B cell (primary cell): ENCODE results near the gene MXRA5. TPM values are rescaled to one million over a fixed set of nuclear protein-coding genes. Genes with fewer than 3 reads are reported as not detected.
"Not testable (repeated sequence)": the region's sequence is repeated elsewhere in the genome, so short reads cannot be mapped to it uniquely, and the experiment has no call there.

ENCODE experiments used
- ATAC-seq: fragments of 200-7000 bp; cut with Tn5 transposase; one replicate; pipeline ENCODE4 v1.10.0; 2021; ENCODE audit warnings: low read depth, mild to moderate bottlenecking, moderate number of reproducible peaks, moderate library complexity
- CTCF ChIA-PET: fragments of 350-600 bp; sonication (Branson Sonifier 250); formaldehyde crosslinking; loops from one replicate; lab custom pipeline; 2021; ENCODE audit warnings: antibody characterized with exemption, inconsistent platforms; lab: Charles Lee
- POLR2A ChIA-PET: fragments of 350-600 bp; sonication (Branson Sonifier 250); formaldehyde crosslinking; loops from one replicate; lab custom pipeline; 2021; ENCODE audit warnings: antibody characterized with exemption; lab: Charles Lee
- DNase-seq: peaks from one replicate; pipeline ENCODE4 v3.0.0; 2013
- H2AFZ ChIP-seq: 2 replicates; pipeline ENCODE4 v1.6.1; 2012; ENCODE audit warnings: mild to moderate bottlenecking, low read depth, low read length; ENCODE audit not compliant: insufficient read depth, poor library complexity, severe bottlenecking
- H3K27ac ChIP-seq, 2 donors: 1 replicate in 1 of 2; 2 replicates in 1 of 2; pipeline ENCODE4 v1.5.1; 2012 to 2013; ENCODE audit warnings: low read length in 2 of 2, mild to moderate bottlenecking in 2 of 2, moderate library complexity in 1 of 2
- H3K27me3 ChIP-seq, 4 experiments: fragments of 200-600 bp in 1 of 4; sonication (generic) in 1 of 4; replicated peaks in 1 of 4; 1 replicate in 2 of 4; 2 replicates in 2 of 4; pipeline versions ENCODE4 v1.6.1 to v1.7.0; 2013 to 2016; ENCODE audit warnings: low read length in 3 of 4, mild to moderate bottlenecking in 2 of 4, mixed read lengths in 1 of 4, moderate library complexity in 1 of 4; ENCODE audit not compliant: insufficient read depth in 4 of 4, control insufficient read depth in 3 of 4; ENCODE audit errors: control extremely low read depth in 1 of 4
- H3K36me3 ChIP-seq, 2 experiments: replicated peaks in 1 of 2; 1 replicate in 1 of 2; 2 replicates in 1 of 2; pipeline versions ENCODE4 v1.6.1 to v1.7.1; 2013; ENCODE audit warnings: low read length in 1 of 2; ENCODE audit not compliant: insufficient read depth in 2 of 2, control insufficient read depth in 1 of 2; ENCODE audit errors: control extremely low read depth in 1 of 2, extremely low read depth in 1 of 2
- H3K4me1 ChIP-seq, 2 donors: fragments of 200-600 bp in 1 of 2; sonication (generic) in 1 of 2; 1 replicate in 1 of 2; 2 replicates in 1 of 2; pipeline versions ENCODE4 v1.5.1 to v1.6.1; 2013 to 2017; ENCODE audit warnings: low read length in 2 of 2; ENCODE audit not compliant: control insufficient read depth in 2 of 2, insufficient read depth in 2 of 2
- H3K4me2 ChIP-seq: replicated peaks from 2 replicates; pipeline ENCODE3; 2012; ENCODE audit warnings: mild to moderate bottlenecking, low read depth, low read length; ENCODE audit not compliant: poor library complexity, severe bottlenecking
- H3K4me3 ChIP-seq, 5 experiments: fragments of 200-600 bp in 1 of 5; sonication (generic) in 1 of 5; 1 replicate in 3 of 5; 2 replicates in 2 of 5; pipeline versions ENCODE4 v1.5.1 to v1.7.0; 2011 to 2016; ENCODE audit warnings: low read length in 4 of 5, mild to moderate bottlenecking in 4 of 5, low read depth in 2 of 5, control low read depth in 1 of 5, moderate library complexity in 1 of 5; ENCODE audit not compliant: insufficient read depth in 1 of 5; ENCODE audit errors: control extremely low read depth in 1 of 5, extremely low read depth in 1 of 5
- H3K79me2 ChIP-seq: fragments of 200-600 bp; sonication (generic); one replicate; pipeline ENCODE4 v1.6.0; 2016; ENCODE audit warnings: low read length; ENCODE audit not compliant: control insufficient read depth, insufficient read depth
- H3K9ac ChIP-seq: fragments of 200-600 bp; sonication (generic); 2 replicates; pipeline ENCODE4 v1.6.1; 2017; ENCODE audit warnings: mild to moderate bottlenecking, low read length, moderate library complexity
- H3K9me3 ChIP-seq, 3 donors: one replicate each; pipeline versions ENCODE4 v1.6.1 to v1.7.1; 2013; ENCODE audit warnings: low read length in 2 of 3; ENCODE audit not compliant: control insufficient read depth in 2 of 3, insufficient read depth in 1 of 3; ENCODE audit errors: control extremely low read depth in 1 of 3
- H4K20me1 ChIP-seq: 2 replicates; pipeline ENCODE4 v1.6.0; 2012; ENCODE audit warnings: mild to moderate bottlenecking, low read length; ENCODE audit not compliant: insufficient read depth, control insufficient read depth, poor library complexity, severe bottlenecking
- H3K27ac Mint-ChIP-seq: one replicate; pipeline ENCODE4 v1.8.0; 2021; ENCODE audit warnings: mixed read lengths
- H3K27me3 Mint-ChIP-seq: one replicate; pipeline ENCODE4 v1.8.0; 2021; ENCODE audit warnings: mixed read lengths
- H3K4me1 Mint-ChIP-seq: one replicate; pipeline ENCODE4 v1.8.0; 2021; ENCODE audit warnings: mixed read lengths
- H3K4me3 Mint-ChIP-seq: one replicate; pipeline ENCODE4 v1.8.0; 2021; ENCODE audit warnings: mixed read lengths
- H3K9me3 Mint-ChIP-seq: one replicate; pipeline ENCODE4 v1.8.0; 2022; ENCODE audit warnings: mixed read lengths; ENCODE audit not compliant: insufficient read depth
- EZH2 ChIP-seq: IDR thresholded peaks from 2 replicates; pipeline ENCODE4 v1.6.1; 2012; ENCODE audit warnings: borderline replicate concordance, low read depth, mild to moderate bottlenecking, moderate library complexity, low read length; ENCODE audit not compliant: insufficient read depth, poor library complexity, severe bottlenecking
- WGBS: methylation state at CpG from one replicate; pipeline ENCODE4 v1.1.5; 2013; ENCODE audit warnings: missing lambda C conversion rate; ENCODE audit not compliant: insufficient coverage; 5-methylcytosine and 5-hydroxymethylcytosine counted together
- intact Hi-C: fragments of 100-400 bp; cut with micrococcal nuclease; formaldehyde crosslinking; loops from one replicate; pipeline ENCODE4 v1.10.0; 2022
- polyA plus RNA-seq: library from polyadenylated mRNA; depleted of rRNA; stranded (reverse); fragments of >200 nt; gene quantifications from 2 replicates; pipeline ENCODE4 v1.2.3, GENCODE V29; 2012
- total RNA-seq, 2 donors: library from RNA; stranded (reverse); fragments of 120-200 nt in 1 of 2; gene quantifications; 1 replicate in 1 of 2; 2 replicates in 1 of 2; pipeline versions ENCODE4 v1.2.3 to v1.2.4, GENCODE V29; 2013 to 2022
- TF ChIP-seq, protein P1 (sequence below): fragments of 200-600 bp; IDR thresholded peaks from one replicate; pipeline ENCODE4 v1.8.0; 2022; ENCODE audit warnings: antibody characterized with exemption, mild to moderate bottlenecking

The MXRA5 gene
- total and polyA plus RNA-seq, 2 donors (not counting 1 experiment from before 2014, with no cell fraction given), result not detected

DNA sequence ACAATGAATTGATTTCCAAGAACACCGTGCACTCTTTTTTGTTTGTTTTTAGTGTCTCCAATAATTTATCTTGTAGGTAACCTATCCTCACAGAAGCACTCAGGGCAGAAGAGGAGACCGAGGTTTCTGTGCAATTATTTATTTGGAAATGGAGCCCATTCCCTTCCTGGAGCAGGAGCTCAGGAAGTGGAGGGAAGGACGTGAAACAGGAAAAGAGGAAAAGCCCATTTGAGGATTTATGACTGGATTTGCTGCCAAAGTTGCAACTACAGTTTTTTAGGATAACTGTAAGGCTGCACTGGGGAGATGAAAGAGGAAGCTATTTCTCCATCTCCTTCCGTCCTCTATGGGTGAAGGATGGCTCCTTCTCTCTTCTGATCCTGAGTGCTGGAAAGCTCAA is 31.7 kb upstream of the MXRA5 start:
- H3K4me3 Mint-ChIP-seq, result no peak overlapping the region
- Histone ChIP-seq H3K4me2 (no peak overlapping the region), H3K4me1 (no peaks in the 10 kb centered on the region), H3K79me2 (no peaks in the 10 kb centered on the region), H3K4me3 (no peak overlapping the region), H3K9me3 (no peaks in the 10 kb centered on the region), H3K27me3 (no peaks in the 10 kb centered on the region), H4K20me1 (no peaks in the 10 kb centered on the region), H3K27ac (no peak overlapping the region), H2AFZ (no peak overlapping the region), H3K9ac (no peak overlapping the region), H3K36me3 (no peaks in the 10 kb centered on the region)
- ChIA-PET POLR2A (no interaction called here), CTCF (no interaction called here)
- intact Hi-C loops, result no loop called here
- no peaks in the 10 kb centered on the region for H3K9me3 Mint-ChIP-seq
- no peak for DNase-seq
- no peaks in the 10 kb centered on the region for H3K4me1 Mint-ChIP-seq
- no peaks in the 10 kb centered on the region for H3K27me3 Mint-ChIP-seq
- TF ChIP-seq, protein P1, sequence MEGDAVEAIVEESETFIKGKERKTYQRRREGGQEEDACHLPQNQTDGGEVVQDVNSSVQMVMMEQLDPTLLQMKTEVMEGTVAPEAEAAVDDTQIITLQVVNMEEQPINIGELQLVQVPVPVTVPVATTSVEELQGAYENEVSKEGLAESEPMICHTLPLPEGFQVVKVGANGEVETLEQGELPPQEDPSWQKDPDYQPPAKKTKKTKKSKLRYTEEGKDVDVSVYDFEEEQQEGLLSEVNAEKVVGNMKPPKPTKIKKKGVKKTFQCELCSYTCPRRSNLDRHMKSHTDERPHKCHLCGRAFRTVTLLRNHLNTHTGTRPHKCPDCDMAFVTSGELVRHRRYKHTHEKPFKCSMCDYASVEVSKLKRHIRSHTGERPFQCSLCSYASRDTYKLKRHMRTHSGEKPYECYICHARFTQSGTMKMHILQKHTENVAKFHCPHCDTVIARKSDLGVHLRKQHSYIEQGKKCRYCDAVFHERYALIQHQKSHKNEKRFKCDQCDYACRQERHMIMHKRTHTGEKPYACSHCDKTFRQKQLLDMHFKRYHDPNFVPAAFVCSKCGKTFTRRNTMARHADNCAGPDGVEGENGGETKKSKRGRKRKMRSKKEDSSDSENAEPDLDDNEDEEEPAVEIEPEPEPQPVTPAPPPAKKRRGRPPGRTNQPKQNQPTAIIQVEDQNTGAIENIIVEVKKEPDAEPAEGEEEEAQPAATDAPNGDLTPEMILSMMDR, result no peak
- TF ChIP-seq EZH2, result no peak
- no peak for ATAC-seq
- no peak overlapping the region for H3K27ac Mint-ChIP-seq
- WGBS, result 0% methylated on average over 1 of the region's 4 CpGs

DNA sequence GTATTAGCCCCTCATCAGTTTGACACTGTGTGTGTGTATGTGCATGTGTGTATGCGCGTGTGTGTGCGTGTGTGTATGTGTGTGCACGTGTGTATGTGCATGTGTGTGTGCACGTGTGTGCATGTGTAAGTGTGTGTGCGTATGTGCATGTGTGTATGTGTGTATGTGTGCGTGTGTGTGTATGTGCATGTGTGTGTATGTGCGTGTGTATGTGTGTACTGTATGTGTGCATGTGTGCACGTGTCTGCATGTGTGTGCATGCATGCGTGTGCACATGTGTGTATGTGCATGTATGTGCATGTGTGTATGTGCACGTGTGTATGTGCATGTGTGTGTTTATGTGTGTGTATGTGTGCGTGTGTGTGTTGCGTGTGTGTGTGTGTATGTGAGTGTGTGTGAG is 31.1 kb upstream of the MXRA5 start:
- ATAC-seq (no peak), DNase-seq (peak; percentile 2)
- Histone ChIP-seq H3K36me3 (no peaks in the 10 kb centered on the region), H3K9me3 (no peaks in the 10 kb centered on the region), H3K27ac (no peak overlapping the region), H3K4me3 (no peak overlapping the region), H3K4me1 (no peaks in the 10 kb centered on the region), H4K20me1 (no peaks in the 10 kb centered on the region), H3K4me2 (no peak overlapping the region), H3K27me3 (no peaks in the 10 kb centered on the region), H3K9ac (no peak overlapping the region), H3K79me2 (no peaks in the 10 kb centered on the region), H2AFZ (no peak overlapping the region)
- H3K27me3 Mint-ChIP-seq, result no peaks in the 10 kb centered on the region
- no peak overlapping the region for H3K27ac Mint-ChIP-seq
- 97% methylated on average over 6 of the region's 13 CpGs for WGBS
- no peak overlapping the region for H3K4me3 Mint-ChIP-seq
- intact Hi-C loops, result no loop called here
- CTCF ChIA-PET, result no interaction called here
- TF ChIP-seq, protein P1, result no peak
- TF ChIP-seq EZH2, result no peak
- peaks cover 2% of the 10 kb centered on the region for H3K9me3 Mint-ChIP-seq
- POLR2A ChIA-PET, result no interaction called here
- H3K4me1 Mint-ChIP-seq, result no peaks in the 10 kb centered on the region

DNA sequence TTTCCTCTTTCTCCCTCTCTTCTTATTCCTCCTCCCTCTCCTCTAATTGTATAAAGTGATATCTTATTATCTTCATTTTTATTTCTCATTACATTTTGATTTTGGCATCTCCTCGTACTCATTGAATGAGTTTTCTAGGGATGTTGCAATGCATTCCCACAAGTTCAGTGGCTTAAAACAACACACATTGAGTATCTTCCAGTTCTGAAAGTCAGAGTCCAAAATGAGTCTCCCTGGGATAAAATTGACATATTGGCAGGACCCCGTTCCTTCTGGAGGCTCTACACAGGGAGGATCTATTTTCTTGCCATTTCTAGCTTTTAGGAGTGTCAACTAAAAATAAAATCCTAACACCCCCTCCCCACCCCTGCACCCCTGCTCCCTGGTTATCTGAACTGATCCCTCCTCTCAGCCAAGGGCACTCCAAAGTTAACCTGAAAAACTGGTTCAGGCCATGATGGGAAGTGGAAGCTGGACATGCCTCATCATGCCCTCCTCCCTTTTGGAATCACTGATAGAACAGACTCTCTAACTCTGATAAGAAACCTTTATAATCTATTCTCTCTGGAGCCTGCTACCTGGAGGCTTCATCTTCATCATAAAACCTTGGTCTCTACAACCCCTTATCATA is 29.5 kb upstream of the MXRA5 start:
- H3K36me3 ChIP-seq, H3K4me1 ChIP-seq, POLR2A ChIA-PET, H4K20me1 ChIP-seq, H3K9me3 Mint-ChIP-seq, intact Hi-C loops, DNase-seq, H3K4me3 ChIP-seq, H3K27ac ChIP-seq, H3K27me3 ChIP-seq, ATAC-seq, H3K4me3 Mint-ChIP-seq, H2AFZ ChIP-seq, H3K9ac ChIP-seq, H3K4me1 Mint-ChIP-seq, H3K4me2 ChIP-seq, H3K27ac Mint-ChIP-seq, H3K9me3 ChIP-seq, CTCF ChIA-PET, H3K27me3 Mint-ChIP-seq, H3K79me2 ChIP-seq: not testable (repeated sequence)
- WGBS, result no CpG with 5 or more reads among the region's 2 CpGs
